GM21528 (cell line): ENCODE results near the gene PIK3R4.

Experiments used
- ATAC-seq: cut with Tn5 transposase; IDR thresholded peaks from one replicate; pipeline ENCODE4 v1.9.1; 2021; ENCODE audit warnings: mild to moderate bottlenecking, moderate library complexity; ENCODE audit not compliant: unreplicated experiment, low FRiP score

Gene PIK3R4

GRCh38 chr3:130743354-130743753 is 3.3 kb downstream of the PIK3R4 start:
- no peak for ATAC-seq

GRCh38 chr3:130741946-130742610 is 4.6 kb downstream of the PIK3R4 start:
- ATAC-seq, result no peak

GRCh38 chr3:130739848-130740247 is 6.8 kb downstream of the PIK3R4 start:
- no peak for ATAC-seq

- no peak for ATAC-seq
Observed at GRCh38 chr3:130738241-130738640, 8.4 kb downstream of the PIK3R4 start.

GRCh38 chr3:130737622-130738021 is 9.0 kb downstream of the PIK3R4 start:
- no peak for ATAC-seq

GRCh38 chr3:130733236-130733875 is 13.3 kb downstream of the PIK3R4 start:
- ATAC-seq, result no peak

- no peak for ATAC-seq
Observed at GRCh38 chr3:130732501-130732900, 14.1 kb downstream of the PIK3R4 start.

- no peak for ATAC-seq
Observed at GRCh38 chr3:130731817-130732216, 14.8 kb downstream of the PIK3R4 start.

GRCh38 chr3:130729154-130729553 is 17.5 kb downstream of the PIK3R4 start:
- no peak for ATAC-seq

GRCh38 chr3:130728037-130728436 is 18.6 kb downstream of the PIK3R4 start:
- no peak for ATAC-seq

GRCh38 chr3:130725746-130726145 is 20.9 kb downstream of the PIK3R4 start:
- ATAC-seq, result no peak

GRCh38 chr3:130715616-130716015 is 31.0 kb downstream of the PIK3R4 start:
- no peak for ATAC-seq

GRCh38 chr3:130712718-130713423 is 33.8 kb downstream of the PIK3R4 start:
- no peak for ATAC-seq

- no peak for ATAC-seq
Observed at GRCh38 chr3:130711565-130712324, 34.9 kb downstream of the PIK3R4 start.

GRCh38 chr3:130709671-130710070 is 37.0 kb downstream of the PIK3R4 start:
- no peak for ATAC-seq

GRCh38 chr3:130707902-130708601 is 38.6 kb downstream of the PIK3R4 start:
- no peak for ATAC-seq

GRCh38 chr3:130705501-130705900 is 41.1 kb downstream of the PIK3R4 start:
- ATAC-seq, result no peak

GRCh38 chr3:130702985-130703384 is 43.6 kb downstream of the PIK3R4 start:
- no peak for ATAC-seq

- ATAC-seq, result no peak
Observed at GRCh38 chr3:130700541-130700940, 46.1 kb downstream of the PIK3R4 start.

- ATAC-seq, result no peak
Observed at GRCh38 chr3:130699765-130700164, 46.9 kb downstream of the PIK3R4 start.
